EL (cell line): ENCODE data around the gene SRRM2.
A peak's percentile ranks its signal among the peaks of the same experiment; 100 is the strongest.

Source experiments
- DNase-seq: peaks from one replicate; pipeline ENCODE4 v3.0.0-alpha.2; 2016

The SRRM2 gene

GRCh38 chr16:2752035-2752849, at the start of gene SRRM2:
Gene SRRM2 (plus strand): TSS chr16:2752638. CDS start chr16:2756365, 3,727 bp downstream.
- peak; percentile 95 for DNase-seq

GRCh38 chr16:2702871-2703745, 49.3 kb upstream of the SRRM2 start:
- DNase-seq = no peak

- no peak for DNase-seq
Observed at GRCh38 chr16:2704166-2704982, 48.1 kb upstream of the SRRM2 start.

- no peak for DNase-seq
Observed at GRCh38 chr16:2704983-2705275, 47.5 kb upstream of the SRRM2 start.

- no peak for DNase-seq
Observed at GRCh38 chr16:2705351-2705750, 47.1 kb upstream of the SRRM2 start.

GRCh38 chr16:2706085-2706484, 46.4 kb upstream of the SRRM2 start:
- DNase-seq = no peak

- DNase-seq = no peak
Observed at GRCh38 chr16:2706611-2707311, 45.7 kb upstream of the SRRM2 start.

- DNase-seq = no peak
Observed at GRCh38 chr16:2707368-2708289, 44.8 kb upstream of the SRRM2 start.

GRCh38 chr16:2708290-2708639, 44.2 kb upstream of the SRRM2 start:
- no peak for DNase-seq

- no peak for DNase-seq
Observed at GRCh38 chr16:2708955-2709587, 43.4 kb upstream of the SRRM2 start.

- no peak for DNase-seq
Observed at GRCh38 chr16:2709588-2709984, 42.9 kb upstream of the SRRM2 start.

- no peak for DNase-seq
Observed at GRCh38 chr16:2710021-2710710, 42.3 kb upstream of the SRRM2 start.

GRCh38 chr16:2710711-2711231, 41.7 kb upstream of the SRRM2 start:
- no peak for DNase-seq

GRCh38 chr16:2711370-2712062, 40.9 kb upstream of the SRRM2 start:
- no peak for DNase-seq

GRCh38 chr16:2712063-2712441, 40.4 kb upstream of the SRRM2 start:
- no peak for DNase-seq

GRCh38 chr16:2712546-2712945, 39.9 kb upstream of the SRRM2 start:
- DNase-seq = no peak

- no peak for DNase-seq
Observed at GRCh38 chr16:2713523-2713922, 38.9 kb upstream of the SRRM2 start.

GRCh38 chr16:2713985-2714774, 38.3 kb upstream of the SRRM2 start:
- no peak for DNase-seq

GRCh38 chr16:2715064-2715463, 37.4 kb upstream of the SRRM2 start:
- no peak for DNase-seq
